HG03039 (cell line): ENCODE data around the gene RPS16.

Experiments used
- ATAC-seq: cut with Tn5 transposase; IDR thresholded peaks from one replicate; pipeline ENCODE4 v1.9.1; 2021; ENCODE audit warnings: mild to moderate bottlenecking, moderate library complexity; ENCODE audit not compliant: unreplicated experiment

The RPS16 gene

GRCh38 chr19:39390451-39390750 lies 45.3 kb downstream of the RPS16 start:
- ATAC-seq: no peak

GRCh38 chr19:39389631-39390414 lies 45.9 kb downstream of the RPS16 start:
- no peak for ATAC-seq

GRCh38 chr19:39388657-39389056 lies 47.1 kb downstream of the RPS16 start:
- ATAC-seq: no peak

- no peak for ATAC-seq
These were observed 49.2 kb downstream of the RPS16 start for GRCh38 chr19:39386557-39386956.

- no peak for ATAC-seq
These were observed 49.9 kb downstream of the RPS16 start for GRCh38 chr19:39385629-39386411.

- no peak for ATAC-seq
These were observed 50.7 kb downstream of the RPS16 start for GRCh38 chr19:39384839-39385568.
